GM18907 (cell line): Measurements from ENCODE around the gene PLA2G5.
"Not testable (repeated sequence)": the region's sequence is repeated elsewhere in the genome, so short reads cannot be mapped to it uniquely, and the experiment has no call there.

Experiments
- ATAC-seq: cut with Tn5 transposase; IDR thresholded peaks from one replicate; pipeline ENCODE4 v1.9.1; 2021; ENCODE audit warnings: mild to moderate bottlenecking, moderate library complexity; ENCODE audit not compliant: unreplicated experiment

PLA2G5 gene

GRCh38 chr1:20069874-20070273 lies at the start of gene PLA2G5:
Gene PLA2G5, plus strand, starts transcription at chr1:20070194. Its CDS starts 14,637 bp downstream, at chr1:20084831.
- ATAC-seq: no peak

GRCh38 chr1:20028125-20028524 lies 41.9 kb upstream of the PLA2G5 start:
- ATAC-seq: no peak

- ATAC-seq: no peak
These were observed 41.3 kb upstream of the PLA2G5 start for GRCh38 chr1:20028726-20029125.

GRCh38 chr1:20029178-20029912 lies 40.6 kb upstream of the PLA2G5 start:
- ATAC-seq: no peak

- ATAC-seq: not testable (repeated sequence)
These were observed 39.4 kb upstream of the PLA2G5 start for GRCh38 chr1:20030436-20031151.

- ATAC-seq: no peak
These were observed 38.8 kb upstream of the PLA2G5 start for GRCh38 chr1:20031161-20031560.

- no peak for ATAC-seq
These were observed 38.2 kb upstream of the PLA2G5 start for GRCh38 chr1:20031836-20032235.

- no peak for ATAC-seq
These were observed 37.6 kb upstream of the PLA2G5 start for GRCh38 chr1:20032425-20032824.

- no peak for ATAC-seq
These were observed 36.6 kb upstream of the PLA2G5 start for GRCh38 chr1:20033420-20033819.

GRCh38 chr1:20035114-20035513 lies 34.9 kb upstream of the PLA2G5 start:
- ATAC-seq: no peak

GRCh38 chr1:20037877-20038276 lies 32.1 kb upstream of the PLA2G5 start:
- ATAC-seq: no peak

GRCh38 chr1:20047096-20047495 lies 22.9 kb upstream of the PLA2G5 start:
- ATAC-seq: no peak

GRCh38 chr1:20048563-20048962 lies 21.4 kb upstream of the PLA2G5 start:
- ATAC-seq: no peak

GRCh38 chr1:20049056-20049798 lies 20.8 kb upstream of the PLA2G5 start:
- ATAC-seq: not testable (repeated sequence)

GRCh38 chr1:20051218-20051829 lies 18.7 kb upstream of the PLA2G5 start:
- ATAC-seq: no peak

- no peak for ATAC-seq
These were observed 17.6 kb upstream of the PLA2G5 start for GRCh38 chr1:20052386-20052785.

- no peak for ATAC-seq
These were observed 12.0 kb upstream of the PLA2G5 start for GRCh38 chr1:20057886-20058420.

GRCh38 chr1:20058531-20058930 lies 11.5 kb upstream of the PLA2G5 start:
- ATAC-seq: no peak

- ATAC-seq: peak; percentile 46
These were observed 10.1 kb upstream of the PLA2G5 start for GRCh38 chr1:20059847-20060246.

GRCh38 chr1:20060791-20061190 lies 9.2 kb upstream of the PLA2G5 start:
- not testable (repeated sequence) for ATAC-seq

GRCh38 chr1:20061866-20062265 lies 8.1 kb upstream of the PLA2G5 start:
- ATAC-seq: no peak
